Measurements from ENCODE around the gene HIVEP3.

DNA sequence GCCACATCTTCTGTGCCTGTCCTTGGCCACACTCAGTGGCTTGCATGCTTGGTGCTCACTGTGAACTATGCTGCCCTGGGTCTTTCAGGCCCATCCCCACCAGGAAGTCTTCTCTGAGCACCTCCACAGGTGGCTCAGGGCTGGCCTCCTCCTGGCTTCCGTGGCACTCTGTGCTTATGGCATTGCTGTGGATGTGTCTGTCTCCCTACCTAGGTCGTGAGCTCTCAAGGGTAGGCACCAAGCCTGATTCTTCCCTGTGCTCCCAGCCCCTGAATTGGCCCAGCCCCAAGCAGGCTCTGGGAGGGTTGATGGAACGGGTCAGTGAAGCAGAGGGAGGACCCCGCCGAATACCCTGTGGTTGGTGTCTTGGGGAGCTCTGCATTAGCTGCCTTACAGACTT lies 236.6 kb downstream of the HIVEP3 start:
- no peak for TF ChIP-seq EZH2 (IDR thresholded peaks at IDR 0.05; ENCODE audit: borderline replicate concordance, low read depth, low read length, poor library complexity, severe bottlenecking)
- TF ChIP-seq, protein P1, sequence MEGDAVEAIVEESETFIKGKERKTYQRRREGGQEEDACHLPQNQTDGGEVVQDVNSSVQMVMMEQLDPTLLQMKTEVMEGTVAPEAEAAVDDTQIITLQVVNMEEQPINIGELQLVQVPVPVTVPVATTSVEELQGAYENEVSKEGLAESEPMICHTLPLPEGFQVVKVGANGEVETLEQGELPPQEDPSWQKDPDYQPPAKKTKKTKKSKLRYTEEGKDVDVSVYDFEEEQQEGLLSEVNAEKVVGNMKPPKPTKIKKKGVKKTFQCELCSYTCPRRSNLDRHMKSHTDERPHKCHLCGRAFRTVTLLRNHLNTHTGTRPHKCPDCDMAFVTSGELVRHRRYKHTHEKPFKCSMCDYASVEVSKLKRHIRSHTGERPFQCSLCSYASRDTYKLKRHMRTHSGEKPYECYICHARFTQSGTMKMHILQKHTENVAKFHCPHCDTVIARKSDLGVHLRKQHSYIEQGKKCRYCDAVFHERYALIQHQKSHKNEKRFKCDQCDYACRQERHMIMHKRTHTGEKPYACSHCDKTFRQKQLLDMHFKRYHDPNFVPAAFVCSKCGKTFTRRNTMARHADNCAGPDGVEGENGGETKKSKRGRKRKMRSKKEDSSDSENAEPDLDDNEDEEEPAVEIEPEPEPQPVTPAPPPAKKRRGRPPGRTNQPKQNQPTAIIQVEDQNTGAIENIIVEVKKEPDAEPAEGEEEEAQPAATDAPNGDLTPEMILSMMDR (conservative IDR thresholded peaks at IDR 0.05; ENCODE audit: low read depth, low read length) = no peak
